HG02623 (cell line): Measurements from ENCODE around the gene ETV6.

Experiments
- ATAC-seq: cut with Tn5 transposase; IDR thresholded peaks from one replicate; pipeline ENCODE4 v1.9.1; 2021; ENCODE audit warnings: moderate library complexity; ENCODE audit not compliant: unreplicated experiment

The ETV6 gene

DNA sequence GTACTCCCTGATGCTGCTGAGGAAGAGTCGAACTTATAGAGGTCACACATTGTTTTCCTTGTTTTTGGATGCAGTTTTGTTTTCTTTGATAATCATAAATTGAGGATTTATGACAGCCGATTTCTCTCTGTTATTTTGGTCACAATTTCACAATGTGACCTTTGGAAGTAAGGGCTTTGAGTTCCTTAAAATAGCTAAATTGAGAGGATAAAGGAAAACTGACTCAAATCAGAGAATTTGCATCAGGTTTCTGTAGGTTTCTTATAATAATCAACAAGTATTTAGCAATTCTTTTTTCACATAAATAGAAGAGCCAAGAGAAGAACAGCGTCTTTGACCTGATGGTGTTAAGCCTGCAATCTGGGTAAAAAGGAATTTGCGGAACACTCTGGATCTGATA, 66.1 kb downstream of the ETV6 start:
- no peak for ATAC-seq

DNA sequence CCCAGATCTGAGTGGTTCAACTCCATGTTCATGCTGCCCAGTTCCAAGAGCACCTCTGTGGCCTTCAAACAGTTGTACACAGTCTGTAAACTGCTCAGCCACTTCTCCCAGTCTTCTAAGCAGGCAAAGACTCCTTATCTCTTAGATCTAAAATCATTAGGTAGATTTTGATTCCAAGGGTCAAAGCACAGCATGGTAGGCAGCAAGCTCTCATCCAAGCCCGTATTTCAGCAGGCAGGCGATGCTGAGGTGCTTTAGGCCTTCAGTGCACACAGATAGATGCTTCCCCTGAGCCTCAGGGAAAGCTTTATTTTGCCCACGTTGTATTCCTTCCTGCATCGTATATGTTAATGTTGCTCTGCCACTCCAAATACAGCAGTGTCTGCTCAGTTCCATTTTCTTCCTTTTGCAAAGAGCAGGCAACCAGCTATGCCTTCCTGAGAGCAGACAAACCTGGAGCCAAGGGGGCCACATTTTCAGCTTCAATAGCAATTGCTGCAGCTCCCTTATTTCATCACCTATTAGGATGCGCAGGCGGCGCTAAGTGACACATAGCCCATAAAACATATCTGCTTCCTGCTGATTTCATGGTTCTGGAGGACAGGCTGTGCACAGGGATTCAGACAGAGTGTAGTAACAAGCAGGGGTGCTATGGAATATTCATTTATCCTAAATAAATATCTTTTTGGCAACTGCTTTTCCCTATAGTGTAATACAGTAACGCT, 67.5 kb downstream of the ETV6 start:
- ATAC-seq, result no peak

DNA sequence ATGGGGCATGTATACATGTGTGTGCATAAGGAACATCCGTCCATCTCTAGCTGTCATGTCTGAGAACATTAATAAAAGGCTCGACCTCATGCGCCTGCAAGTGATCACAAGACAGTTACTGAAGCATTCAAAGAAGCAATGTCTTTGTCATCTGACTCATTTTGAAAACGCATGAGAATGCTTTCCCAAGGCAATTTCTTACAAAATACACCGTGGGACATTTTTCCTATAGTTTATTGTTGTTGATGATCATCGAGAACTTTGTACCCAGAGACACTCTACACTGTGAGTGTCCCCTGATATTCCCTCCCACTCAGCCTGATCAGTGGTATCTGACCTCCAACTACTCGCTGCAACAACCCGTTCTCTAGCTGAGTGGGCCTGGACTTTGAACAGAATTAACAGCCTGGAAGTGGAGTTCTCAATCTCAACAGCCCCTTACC, 68.1 kb downstream of the ETV6 start:
- no peak for ATAC-seq

DNA sequence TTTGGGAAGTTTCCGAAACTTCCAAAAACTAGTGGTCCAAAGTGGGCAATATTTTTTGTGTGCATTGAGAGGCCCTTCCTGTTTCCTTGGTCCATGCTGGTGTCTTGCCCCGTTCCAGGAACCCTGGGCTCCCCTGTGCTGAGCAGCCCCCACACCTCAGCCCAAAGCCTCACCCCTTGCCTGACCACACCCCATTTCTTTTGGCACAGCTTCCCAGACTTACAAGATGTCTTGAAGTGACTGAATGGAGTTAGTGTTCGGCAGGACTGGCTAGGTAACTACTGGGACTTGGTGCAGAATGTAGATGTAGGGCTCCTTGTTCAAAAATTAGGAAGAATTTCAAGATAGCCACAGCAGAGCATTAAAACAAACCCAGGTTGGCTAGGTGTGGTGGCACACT, 68.6 kb downstream of the ETV6 start:
- no peak for ATAC-seq

DNA sequence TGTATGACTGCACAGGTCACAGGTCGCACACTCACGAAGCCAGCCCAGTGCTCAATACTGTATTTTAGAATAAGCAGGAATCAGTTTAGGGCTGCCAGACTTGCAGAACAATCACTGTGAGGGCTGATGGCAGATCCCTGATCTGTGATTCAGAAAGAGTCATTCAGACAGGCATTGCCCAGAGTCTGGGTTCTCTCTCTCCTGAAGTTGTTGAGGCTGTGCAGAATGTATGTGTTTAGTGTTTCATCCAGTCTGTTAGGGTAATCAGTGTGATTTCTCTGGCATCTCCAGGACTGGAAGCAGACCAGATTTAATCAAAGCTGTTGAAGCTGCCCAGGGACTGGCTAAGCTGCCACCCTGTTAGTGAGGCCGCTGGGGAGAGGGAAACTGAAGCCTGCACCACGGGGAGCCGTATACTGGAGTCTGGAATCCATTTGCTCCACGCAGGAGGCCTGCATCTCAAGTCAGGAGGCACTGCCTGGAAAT, 69.3 kb downstream of the ETV6 start:
- no peak for ATAC-seq

DNA sequence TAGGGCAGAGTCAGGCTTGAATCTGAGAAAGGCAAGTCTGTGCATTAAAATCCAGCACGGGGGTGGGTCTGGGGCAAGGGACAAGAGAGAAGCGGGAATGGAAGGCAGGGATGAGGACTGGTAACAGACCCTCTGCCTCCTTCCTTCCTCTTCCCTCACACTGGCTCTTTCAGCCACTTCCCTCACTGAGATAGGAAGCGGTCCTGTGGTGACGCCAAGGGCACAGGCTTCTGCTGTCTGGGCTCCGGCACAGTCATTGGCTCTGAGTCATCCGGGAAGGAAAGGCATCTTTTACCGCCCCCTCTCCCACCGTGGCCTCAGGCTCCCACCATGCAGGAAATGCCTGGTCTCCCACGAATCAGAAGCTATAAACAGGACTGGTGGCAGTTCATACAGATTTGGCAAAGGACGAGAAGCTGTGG, 70.2 kb downstream of the ETV6 start:
- no peak for ATAC-seq

DNA sequence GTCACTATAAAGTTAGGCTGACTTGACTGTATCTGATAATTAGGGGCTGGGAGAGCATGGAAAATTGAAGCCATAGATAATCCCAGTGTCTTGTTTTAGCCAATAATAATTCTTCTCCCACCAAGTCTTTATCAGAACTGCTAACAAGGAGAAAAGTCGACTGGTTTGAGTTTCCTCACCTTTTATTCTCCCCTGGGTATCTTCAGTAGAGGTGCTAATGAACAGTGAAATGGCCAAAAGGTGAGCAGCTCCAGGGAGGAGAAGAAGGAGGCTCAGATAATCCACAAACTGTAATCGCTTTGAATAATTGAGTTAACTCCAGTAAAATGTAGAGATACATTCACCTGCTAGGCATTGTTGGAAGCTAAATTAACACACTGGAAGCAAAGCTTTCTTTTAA, 72.6 kb downstream of the ETV6 start:
- no peak for ATAC-seq

DNA sequence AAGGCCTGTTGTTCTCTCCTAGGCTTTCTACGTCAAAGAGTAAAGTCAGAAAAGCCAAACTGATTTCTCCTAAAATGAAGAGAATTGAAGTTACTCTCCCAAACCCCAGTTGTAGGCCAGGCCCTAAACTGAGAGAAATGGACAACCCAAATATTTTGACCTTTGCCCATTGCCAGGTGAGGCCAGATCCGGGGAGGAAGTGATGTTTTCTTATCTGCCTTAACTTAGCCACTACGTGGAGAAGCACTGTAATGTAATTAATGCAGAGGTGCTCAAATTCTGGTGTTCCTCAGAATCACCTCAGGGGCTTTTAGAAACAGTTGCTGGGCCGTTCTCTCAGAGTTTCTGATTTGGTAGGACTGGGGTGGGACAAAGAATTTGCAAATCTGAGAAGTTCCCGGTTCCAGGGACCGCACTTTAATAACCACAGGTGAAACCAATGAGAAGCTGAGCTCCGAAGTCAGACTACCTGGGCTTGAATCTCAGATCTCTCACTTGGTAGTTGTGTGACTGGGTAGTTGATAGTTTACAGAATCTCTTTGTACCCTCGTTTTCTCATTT, 73.2 kb downstream of the ETV6 start:
- ATAC-seq, result no peak

DNA sequence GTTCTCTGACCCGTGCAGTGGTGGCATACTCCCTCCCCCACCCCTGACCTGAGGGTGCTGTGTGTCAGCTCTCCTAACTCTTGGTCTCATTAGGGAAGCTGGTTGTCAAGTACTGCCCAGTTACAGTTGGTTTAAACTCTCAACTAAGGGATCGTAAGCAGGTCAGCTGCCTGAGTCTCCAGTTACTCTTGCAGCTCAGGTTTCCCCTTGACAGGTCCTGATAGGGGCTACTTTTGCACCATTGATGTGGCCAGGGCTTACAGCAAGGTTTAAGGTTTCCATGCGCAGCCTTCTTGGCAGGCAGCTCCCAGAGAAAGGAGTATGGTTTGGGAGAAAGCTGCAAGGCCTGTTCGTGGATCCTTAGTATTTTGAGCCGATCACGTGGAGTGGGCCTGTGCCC, 74.5 kb downstream of the ETV6 start:
- ATAC-seq, result no peak

DNA sequence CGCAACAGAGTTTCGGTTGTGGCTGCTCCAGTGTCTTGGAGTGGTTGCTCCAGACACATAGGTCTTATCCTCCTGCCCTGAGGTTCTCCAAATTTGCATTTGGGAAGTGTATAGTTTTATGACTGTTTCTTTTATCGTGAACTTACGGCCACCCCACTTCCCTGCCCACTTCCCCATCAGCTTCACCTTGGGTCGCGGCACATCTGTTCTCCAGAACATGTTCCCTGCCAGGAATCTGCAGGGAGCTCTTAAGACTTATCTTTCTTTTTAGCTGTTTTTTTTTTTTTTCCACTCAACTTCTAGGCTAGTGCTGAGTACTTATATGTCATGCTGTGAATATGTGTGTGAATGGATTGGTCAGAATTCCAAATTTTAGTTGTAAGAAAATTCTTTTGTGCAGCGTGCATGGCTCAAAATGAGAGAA, 75.4 kb downstream of the ETV6 start:
- ATAC-seq, result no peak

DNA sequence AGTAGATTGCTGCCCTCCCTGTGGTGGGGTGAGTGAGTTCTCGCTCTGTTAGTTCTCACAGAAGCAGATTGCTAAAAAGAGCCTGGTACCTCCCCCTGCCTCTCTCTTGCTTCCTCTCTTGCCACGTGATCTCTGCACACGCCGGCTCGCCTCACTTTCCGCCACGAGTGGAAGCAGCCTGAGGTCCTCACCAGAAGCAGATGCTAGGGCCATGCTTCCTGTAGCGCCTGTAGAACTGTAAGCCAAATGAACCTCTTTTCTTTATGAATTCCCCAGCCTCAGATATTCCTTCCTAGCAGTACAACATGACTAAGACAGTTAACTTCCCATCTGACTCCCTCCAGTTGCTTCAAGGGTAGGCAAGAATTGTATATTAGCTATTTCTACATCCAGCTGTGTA, 76.2 kb downstream of the ETV6 start:
- ATAC-seq, result no peak

DNA sequence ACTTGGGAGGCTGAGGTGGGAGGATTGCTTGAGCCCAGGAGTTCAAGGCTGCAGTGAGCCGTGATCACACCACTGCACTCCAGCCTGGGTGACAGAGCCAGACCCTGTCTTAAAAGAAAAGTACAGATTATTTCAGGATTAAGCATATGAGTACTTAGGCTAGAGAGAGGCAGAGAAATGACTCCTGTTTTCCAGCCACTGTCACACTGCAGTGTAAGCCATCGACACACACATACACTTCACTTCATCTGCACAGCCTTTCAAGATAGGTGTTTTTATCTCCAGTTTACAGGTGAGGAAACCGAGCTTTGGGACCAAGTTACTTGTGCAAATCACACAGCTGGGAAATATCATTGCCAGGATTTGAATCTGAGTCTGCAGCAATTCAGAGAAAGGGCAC, 77.2 kb downstream of the ETV6 start:
- no peak for ATAC-seq

DNA sequence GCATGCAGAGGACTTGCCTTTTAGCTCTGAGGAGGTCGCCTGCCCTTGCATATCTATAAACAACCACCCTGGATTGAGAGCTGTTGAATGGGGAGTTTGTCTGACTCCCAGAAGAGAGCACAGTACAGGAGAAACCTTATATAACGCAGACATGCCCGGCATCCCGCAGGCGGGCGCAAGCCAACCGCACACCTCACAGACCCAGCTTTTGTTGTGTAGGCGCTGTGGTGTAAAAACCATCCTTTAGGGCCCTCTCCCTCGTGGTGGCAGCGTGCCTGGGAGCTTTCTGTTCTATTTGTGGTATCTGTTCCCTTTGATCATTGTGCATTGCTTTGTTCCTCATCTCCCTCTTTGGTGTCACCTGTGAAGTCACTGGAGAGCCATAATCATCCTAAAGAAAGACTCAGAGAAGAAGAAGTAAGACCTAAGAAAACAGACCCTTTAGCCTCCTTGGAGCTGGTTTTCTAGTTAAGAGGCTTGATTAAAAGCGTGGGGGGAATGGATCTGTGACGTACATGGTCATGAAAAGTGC, 77.7 kb downstream of the ETV6 start:
- no peak for ATAC-seq

DNA sequence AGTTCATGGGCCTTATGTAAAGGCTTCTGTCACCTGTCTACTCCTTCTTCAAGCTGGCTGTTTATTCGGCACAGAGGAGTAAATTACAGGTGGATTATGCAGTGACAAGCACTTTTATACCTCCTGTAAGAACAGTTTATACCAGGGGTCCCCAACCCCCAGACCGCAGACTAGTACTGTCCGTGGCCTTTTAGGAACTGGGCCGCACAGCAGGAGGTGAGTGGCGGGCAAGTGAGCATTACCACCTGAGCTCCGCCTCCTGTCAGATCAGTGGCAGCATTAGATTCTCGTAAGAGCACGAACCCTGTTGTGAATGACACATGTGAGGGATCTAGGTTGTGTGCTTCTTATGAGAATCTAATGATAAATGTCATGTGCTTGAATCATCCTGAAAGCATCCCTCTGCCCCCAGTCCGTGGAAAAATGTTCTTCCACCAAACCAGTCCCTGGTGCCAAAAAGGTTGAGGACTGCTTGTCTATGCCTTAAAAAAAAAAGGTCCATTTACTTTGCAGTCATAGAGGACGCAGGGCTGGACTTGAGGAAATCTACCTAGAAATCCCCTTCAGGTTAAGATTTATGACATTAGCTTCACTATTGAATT, 78.8 kb downstream of the ETV6 start:
- ATAC-seq, result no peak

DNA sequence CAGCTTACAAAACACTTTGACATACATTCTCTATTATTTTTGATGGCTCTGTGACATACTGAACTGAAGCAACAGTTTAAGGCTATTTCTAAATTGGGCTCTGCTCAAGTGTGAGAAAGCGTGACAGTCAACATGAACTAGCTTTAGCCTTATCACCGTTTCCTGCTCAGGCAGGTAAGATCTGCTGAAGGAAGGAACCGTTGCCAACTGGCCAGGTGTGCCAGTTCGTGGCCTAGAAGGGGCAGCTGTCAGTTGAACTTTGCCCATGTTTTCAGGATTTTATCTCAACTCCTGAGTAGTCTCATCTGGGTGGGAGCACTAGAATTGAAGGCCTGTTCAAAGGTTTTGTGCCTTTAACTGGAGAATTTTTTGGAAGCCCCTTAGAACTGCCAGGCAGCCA, 79.5 kb downstream of the ETV6 start:
- no peak for ATAC-seq

DNA sequence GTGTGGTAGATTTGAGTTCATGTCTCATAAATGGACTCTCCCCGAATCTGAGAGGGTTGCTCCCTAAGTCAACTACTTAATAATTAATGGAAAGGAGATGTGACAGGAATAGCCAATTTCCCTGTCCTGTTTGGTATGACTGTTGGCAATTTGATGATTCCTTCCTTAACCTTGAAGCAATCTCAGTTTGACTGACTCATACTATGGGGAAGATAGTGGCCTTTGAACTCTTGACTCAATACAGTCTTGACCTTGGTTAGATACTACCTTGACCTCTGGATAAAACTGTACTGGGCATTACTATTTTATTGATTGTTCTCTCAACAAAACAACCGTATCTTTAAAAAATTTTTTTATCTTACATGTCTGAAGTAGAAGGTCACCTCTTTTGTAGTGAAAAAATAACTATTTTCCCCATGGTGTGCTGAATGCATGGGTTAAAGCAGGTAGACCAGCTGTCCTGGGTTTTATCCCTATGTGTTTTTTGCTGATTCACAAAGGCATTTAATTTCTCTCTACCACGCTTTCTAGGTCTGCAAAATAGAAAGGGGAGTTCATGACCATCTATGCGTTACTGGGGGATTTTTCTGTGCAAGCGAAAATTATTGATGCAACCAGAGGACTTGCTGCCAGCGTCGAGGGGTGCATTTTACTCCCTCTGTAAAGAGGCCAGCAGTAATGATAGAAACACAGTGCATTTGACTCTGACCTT, 80.1 kb downstream of the ETV6 start:
- ATAC-seq, result no peak

DNA sequence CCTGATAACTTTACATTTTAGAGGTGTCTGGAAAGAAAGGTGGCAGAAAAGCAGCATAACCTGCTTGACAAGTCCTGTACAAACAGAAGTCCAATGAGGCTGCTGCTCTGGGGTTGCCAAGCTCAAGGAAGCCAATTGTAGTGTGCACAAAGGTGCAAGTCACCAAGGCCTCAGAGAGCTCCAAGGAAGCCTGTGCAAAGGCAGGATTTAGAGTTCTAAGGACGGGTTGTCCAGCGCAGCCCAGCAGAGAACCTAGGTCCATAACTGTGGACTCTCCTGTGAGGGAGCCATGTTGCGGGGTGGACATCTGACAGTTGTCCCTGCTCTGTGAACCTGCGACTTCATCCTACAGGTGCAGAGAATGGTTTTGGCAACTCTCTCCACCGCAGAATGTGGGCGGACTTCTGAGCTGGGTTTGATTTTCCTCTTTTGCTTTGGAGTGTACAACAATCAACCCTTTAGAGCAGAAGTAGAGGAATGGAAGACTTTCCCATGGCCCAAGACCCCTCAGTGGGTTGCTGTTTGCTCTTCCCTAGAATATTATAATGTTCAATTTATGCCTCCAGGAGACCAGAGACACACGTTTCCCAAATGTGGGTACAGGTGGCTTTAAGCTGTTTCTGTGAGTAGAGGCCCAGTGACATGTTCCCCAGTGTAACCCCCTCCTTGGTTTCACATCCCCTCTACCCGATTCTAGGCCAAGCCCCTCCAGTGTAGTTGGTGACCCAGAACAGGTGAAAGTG, 81.0 kb downstream of the ETV6 start:
- ATAC-seq, result peak; percentile 44

DNA sequence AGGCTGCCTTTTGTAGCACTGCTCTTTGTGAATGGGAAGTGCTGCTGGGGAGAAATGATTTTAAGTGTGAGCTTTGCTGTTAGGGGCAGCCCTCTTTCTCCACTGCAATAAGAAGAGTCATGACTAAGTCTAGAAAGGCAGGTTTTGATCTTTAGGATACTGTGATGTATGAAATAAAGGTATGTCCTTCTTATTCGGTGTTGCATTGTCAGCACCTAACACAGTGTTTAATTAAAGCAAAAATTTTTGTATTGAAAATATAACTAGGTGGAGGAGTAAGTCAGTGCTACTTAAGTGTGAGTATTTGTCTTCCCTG, 81.5 kb downstream of the ETV6 start:
- ATAC-seq, result no peak

DNA sequence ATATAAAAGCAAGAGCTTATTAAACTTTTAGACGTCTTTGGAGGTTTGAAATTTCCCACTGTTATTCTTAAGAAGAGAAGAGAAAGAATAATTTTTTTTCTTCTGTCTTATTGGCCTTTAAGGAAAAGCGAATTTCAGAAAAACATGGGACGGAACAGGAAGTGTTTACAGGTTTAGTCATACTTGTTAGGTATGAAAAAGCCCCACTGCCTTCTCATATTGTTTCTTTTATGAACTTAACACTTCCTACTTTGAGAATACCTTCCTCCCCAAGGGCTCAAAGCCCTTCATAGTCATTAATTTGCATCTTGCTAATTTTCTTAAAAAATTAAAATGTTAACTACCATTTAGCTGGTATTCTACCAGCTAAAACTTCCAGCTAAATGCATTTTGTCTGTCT, 82.0 kb downstream of the ETV6 start:
- no peak for ATAC-seq

DNA sequence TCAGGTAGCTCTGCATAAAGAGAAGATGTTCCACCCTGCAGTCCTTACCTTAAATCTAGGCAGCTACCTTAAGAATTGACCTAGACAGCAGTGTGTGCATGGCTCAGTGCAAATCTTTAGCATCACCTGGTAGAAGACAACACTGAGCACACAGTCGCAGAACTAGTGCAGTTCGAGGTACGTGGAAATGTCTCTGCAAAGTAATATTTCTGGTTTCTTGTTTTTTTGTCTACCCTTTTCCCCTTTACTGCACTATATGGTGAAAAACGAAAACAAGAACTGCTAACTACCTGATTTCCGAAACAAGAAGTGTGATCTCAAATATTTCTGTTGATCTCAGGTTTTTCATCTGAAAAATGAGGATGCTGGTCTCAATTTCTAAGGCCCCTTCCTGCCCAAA, 82.5 kb downstream of the ETV6 start:
- no peak for ATAC-seq

DNA sequence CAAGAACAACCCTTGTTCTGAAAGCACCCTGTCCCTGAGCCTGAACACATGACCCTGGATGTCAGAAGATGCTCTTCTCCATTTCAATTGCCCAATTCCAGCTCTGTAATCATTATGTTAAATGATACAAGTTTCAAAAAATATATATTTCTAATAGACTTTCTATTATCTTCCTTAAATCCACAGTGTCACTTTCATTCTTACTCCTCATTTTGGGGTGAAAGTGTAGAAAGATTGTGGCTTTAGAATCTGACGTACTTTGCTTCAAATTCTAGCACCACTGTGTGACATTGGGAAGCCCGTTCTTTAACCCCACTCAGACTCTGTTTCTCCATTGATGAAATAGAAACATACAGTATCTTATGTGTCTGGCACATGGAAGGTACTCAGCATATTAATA, 83.2 kb downstream of the ETV6 start:
- no peak for ATAC-seq
